HG02763 (cell line): ENCODE results near the gene YAE1.

Experiments used
- ATAC-seq: cut with Tn5 transposase; IDR thresholded peaks from one replicate; pipeline ENCODE4 v1.9.1; 2021; ENCODE audit warnings: mild to moderate bottlenecking, moderate library complexity; ENCODE audit not compliant: unreplicated experiment

Gene YAE1

DNA sequence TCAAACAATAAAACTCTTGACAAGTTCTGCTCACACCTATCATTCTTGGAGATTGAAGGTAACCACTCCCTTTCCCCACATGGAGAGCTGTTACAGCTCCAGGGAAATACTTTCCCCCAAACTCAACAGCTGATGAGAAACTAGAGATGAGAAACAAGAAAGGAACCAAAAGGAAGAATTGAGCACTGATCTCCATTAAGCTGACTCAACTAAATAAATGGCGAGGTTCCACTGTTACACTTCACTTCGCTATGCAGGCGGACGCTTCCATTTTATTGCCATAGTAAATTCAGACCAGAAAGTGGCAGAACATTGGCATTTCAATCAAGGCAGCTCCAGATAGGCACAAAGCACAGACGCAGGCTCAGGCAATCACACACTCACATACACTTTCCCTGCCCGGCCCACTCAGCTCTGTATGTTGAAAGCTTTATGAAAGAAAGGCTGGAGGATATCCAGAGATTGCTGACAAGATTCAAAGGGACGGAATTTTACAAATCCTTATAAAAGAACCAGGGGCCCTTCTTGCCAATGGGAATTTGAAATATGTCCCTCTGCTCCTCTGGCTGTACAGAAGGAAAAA, 11.5 kb upstream of the YAE1 start:
- ATAC-seq: no peak

DNA sequence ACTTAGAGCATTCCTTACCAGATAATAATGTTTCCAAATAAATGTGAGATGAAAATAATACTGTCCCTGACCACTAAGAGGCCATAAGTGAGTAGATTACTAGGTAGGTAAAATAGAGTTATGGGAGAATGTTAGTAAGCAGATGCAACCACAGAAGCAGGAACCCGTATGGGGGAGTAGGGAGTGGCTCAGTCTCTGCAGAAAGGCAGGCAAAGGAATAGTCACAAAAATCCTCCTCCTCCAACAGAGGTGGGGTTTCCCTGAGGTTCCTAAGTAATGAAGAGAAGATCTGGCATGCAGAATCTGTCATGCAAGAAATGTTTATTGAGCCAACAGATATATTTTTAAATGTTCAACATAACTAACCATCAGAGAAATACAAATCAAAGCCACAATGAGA, 9.0 kb upstream of the YAE1 start:
- ATAC-seq: no peak

DNA sequence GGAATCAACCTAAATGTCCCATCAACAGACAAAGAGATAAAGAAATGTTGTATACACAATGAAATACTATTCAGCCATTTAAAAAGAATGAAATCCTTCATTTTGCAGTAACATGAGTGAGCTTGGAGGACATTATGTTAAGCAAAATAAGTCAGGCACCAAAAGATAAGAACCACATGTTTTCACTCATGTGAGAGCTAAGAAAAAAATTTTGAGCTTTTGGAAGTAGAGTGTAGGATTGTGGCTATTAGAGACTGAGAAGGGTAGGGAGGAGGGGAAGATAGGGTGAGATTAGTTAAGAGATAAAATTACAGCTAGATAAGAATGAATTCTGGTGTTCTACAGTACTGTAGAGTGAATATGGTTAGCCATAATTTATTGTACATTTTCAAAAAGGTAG, 8.3 kb upstream of the YAE1 start:
- ATAC-seq: no peak

DNA sequence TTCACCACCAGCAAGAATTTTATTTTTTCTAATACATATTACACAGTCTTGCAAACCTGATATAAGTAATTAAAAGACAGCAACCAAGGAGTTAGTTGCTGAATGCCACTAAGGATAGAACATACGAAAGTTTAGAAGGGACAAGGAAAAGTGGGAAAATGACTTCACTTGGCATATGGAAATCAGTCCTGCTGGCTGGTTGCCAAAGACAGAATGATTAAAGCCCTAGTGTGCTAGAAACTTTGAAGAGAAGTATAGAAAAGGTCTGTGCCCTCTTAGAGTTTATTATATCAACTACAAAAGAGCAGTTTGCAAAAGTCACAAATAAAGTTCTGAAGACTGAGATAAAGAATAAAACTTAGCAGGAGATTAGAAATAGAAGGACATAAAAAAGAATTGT, 5.8 kb upstream of the YAE1 start:
- no peak for ATAC-seq

DNA sequence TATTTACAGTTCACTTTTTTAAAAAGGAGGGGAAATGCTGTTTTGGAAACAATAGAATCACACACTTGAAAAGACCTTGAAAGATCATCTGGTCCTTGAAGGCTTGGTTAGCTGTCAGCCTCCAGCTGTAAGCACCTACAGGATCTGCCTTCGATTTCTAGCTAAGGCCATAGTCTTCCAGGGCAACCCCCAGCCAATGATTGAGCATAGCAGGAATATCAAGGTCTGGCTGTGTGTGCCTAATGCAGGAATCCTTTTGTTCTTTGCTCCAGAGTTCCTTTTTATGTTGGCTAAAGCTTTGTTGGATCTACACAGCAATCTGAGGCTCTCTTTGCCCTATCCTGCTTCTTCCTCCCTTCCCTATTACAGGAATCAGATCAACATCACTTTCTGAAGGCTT, 5.2 kb upstream of the YAE1 start:
- ATAC-seq: no peak

GRCh38 chr7:39565538-39565937, 666 bp upstream of the YAE1 start:
- no peak for ATAC-seq

DNA sequence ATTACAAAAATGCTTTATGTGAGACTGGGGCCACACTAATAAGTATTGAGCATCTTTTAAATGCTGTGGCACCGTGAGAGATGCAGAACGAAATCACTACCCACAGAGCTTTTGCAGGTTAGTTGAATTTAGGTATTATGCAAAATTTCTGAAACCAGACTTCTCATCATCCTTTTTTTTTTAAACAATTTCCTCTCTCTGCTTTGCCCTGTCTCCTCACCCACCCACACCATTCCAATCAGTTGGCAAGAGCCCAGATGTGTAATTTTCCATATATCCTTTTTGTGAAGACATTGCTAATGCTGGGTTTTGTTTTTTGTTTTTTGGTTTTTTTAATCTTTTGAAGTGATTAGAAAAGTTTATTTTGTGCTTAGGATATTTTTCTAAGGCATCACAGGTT, 1.1 kb downstream of the YAE1 start:
- ATAC-seq: no peak

DNA sequence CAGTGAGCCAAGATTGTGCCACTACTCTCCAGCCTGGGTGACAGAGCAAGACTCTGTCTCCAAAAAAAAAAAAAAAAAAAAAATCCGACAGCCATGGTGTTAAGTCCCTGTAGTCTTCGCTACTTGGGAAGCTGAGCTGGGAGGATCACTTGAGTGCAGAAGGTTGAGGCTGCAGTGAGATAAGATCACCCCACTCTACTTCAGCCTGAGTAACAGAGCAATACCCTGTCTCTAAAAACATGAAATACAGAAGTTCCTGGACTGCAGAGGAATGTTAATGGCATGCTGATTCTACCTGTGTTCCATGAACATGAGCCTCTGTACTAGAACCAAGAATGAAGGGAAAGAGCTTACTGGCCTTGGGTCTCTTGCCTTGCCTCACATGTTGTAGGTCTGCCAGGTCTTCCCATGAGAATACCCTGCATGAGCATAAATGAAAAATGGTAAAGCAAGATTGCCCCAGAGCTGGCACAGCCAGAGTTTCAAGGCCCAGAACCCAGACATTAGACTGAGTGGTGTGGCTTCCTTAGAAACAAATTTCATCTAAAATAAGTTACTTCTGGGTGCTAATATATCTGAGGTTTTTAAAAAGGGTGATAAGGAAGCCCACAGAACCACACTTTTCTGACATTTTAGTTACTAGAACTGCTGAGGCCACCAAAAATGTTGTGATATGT, 8.6 kb downstream of the YAE1 start:
- ATAC-seq: no peak

DNA sequence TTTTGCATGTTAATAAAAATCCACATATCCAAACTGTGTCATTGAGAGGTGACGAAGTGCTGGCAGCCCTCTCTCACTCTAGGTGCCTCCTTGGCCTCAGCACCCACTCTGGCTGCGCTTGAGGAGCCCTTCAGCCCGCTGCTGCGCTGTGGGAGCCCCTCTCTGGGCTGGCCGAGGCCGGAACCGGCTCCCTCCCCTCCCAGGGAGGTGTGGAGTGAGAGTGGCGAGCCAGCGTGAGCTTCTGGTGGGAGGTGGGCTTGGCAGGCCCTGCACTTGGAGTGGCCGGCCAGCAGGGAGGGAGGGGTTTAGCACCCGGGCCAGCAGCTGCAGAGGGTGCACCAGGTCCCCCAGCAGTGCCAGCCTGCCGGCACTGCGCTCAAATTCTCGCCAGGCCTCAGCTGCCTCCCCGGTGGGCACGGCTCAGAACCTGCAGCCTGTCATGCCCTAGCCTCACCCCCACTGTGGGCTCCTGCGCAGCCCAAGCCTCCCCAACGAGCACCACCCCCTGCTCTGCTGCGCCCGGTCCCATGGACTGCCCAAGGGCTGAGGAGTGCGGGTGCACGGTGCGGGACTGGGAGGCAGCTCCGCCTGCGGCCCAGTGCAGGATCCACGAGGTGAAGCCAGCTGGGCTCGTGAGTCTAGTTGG, 11.1 kb downstream of the YAE1 start:
- ATAC-seq: no peak

DNA sequence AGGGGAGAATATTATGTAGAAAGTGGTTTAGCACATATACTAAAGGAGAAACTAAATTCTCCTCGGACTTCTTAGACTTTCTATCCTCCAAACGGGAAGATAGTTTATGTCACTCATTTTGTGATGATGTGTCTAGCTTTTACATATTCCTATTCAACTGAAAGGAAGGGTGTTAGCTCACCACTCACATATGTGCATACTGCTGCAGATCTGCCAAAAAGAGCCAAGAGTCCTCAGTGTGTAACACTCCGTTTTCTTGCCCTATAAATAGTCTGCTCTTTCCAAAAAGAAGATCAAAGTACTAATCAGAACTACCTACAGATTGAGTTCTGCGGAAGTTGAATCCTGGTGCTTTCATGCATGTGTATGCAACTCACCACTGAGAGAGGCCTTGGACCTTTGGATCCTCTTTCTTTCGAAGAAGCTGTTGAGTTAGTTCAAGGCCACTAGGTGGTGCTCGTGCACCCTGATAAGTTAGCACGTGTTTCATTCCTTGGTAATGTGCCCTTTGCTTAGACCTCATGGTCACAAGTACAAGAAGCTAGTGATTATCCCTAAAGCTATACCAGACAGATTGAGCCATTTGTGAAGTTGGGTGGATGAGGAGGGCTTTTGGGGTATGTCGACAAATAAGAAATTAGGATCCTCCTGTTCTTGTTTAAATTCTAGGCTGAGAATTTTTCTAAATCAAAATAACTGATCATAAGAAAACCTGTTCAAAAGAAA, 14.1 kb downstream of the YAE1 start:
- peak; percentile 91 for ATAC-seq

DNA sequence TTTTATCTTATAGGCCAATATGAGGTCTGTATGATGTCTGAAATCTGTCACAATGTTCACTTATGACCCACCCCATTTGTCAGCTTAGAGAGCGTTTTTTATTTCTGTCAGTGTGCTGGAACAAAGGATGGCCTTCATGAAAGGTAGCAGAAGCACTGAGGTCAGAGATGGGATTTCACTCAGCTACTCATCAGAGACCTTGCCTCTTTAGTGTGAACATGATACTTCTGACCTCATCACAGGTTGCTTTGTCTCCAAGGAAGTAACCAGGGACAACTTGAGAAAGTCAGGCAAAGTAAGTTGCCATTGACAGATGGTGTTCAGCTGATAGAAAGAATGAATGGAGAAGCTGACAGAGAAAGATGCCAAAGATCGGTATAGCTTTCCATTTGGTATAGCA, 16.3 kb downstream of the YAE1 start:
- ATAC-seq: no peak

DNA sequence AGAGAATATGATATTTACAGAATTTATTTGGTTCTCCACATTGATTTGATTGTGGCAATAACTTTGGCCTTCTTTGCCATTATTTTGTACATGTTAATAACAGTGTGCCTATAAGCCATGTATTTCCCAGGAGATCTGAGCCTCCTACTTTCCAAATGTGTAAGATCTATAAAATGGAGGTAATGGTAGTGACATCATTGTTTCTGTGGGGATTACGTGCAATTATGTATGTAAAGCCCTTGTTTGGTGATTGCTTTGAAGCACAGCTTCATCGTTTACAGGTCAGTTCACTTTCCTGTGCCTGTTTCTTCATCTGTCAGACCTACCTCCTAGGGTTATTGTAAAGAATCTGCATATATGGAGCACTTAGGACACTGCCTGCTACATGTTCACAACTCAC, 17.3 kb downstream of the YAE1 start:
- no peak for ATAC-seq

DNA sequence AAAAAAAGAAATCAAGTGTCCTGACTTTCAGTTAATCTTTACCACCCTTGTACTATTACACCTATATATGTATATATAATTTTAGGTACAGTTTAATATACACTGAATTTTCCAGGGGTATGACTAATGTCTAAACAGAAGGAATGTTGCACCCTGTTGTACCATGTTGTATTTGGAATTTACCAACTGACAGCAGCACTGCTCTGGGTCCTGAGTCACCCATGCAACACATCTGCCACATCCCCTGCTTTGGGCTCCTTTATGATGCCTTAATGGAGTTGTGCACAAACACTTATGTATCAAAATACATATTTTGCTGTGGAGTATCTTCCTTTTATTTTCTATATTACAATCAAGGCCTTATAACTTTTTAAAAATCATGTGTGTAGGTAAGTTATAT, 21.2 kb downstream of the YAE1 start:
- ATAC-seq: no peak

GRCh38 chr7:39588416-39588815, 22.2 kb downstream of the YAE1 start:
- no peak for ATAC-seq

DNA sequence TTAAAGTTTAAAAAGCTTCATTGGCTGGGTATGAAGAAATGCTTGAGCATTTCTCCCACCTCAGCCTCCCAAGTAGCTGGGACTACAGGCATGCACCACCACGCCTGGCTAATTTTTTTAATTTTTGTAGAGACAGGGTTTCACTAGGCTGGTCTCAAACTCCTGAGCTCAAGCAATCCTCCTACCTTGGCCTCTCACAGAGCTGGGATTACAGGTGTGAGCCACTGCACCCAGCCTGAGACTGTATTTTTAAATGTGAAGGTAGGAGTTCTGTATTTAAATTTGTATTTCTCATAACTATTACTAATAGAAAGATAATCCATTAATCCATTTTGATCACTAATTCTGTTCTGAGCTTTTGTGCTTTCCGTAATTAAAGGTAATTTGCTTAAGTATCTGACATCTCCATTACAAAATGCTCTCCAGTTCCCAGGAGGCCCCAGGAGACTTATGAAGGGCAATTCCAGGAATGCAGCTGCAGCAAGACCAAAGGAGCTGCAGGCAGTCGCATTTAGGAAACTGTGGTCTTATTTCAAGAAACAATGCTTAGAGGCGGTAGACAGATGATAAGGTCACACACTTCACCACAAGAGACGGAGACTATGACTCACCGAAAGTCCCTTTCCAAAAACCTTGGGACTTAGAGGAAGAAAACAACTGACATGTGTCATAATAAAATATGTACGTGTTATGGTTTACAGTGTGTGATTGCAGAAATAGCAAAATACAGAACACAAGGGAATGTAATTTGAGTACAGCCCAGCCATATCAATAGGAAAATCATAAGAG, 23.3 kb downstream of the YAE1 start:
- ATAC-seq: peak; percentile 86

DNA sequence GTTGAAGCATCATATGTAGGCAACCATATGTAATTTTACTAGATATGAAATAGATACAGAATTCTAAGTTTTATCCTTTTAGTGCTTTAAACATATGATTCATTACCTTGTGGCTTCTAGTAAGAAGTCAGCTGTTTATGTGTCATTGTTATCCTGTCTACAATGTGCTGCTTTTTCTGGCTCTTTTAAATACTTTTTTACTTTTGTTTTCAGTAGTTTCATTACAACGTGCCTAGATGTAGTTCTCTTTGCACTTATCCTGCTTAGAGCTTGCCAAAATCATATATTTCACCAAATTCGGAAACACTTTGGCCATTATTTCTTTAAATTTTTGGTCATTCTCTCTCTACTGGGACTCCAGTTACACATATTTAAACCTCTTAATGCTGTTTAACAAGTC, 26.4 kb downstream of the YAE1 start:
- ATAC-seq: no peak

DNA sequence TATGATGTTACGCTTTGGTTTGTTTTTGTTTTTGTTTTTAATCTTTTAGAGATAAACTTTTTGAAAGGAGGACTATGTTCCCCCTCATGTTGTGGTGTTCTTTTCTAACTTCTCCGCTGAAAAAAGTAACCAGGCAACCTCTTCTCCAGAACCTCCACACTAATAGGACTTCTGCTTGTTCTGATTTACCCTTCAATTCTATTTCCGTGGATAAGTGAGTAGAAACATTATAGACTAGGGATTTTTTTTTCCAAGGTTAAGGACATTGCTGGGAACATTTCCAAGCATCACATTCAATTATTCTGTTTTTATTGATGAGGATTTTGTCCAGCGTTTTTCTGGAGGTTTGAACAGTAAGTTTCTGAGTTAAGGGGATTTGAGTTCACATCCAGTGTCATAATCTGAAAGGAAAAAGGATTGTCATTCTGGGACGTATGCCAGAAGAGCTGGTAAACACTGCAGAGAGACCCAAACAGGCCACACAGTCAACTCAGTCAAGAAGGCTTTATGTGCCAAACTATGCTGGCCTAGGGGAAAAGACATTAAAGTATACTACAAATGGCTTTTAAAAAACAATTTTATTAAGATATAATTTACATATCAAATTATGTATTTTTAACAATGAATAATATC, 28.9 kb downstream of the YAE1 start:
- ATAC-seq: no peak

- no peak for ATAC-seq
Measured at GRCh38 chr7:39602351-39602750, 36.1 kb downstream of the YAE1 start.

- ATAC-seq: no peak
Measured at GRCh38 chr7:39603924-39604323, 37.7 kb downstream of the YAE1 start.

GRCh38 chr7:39605087-39605486, 38.9 kb downstream of the YAE1 start:
- ATAC-seq: no peak

DNA sequence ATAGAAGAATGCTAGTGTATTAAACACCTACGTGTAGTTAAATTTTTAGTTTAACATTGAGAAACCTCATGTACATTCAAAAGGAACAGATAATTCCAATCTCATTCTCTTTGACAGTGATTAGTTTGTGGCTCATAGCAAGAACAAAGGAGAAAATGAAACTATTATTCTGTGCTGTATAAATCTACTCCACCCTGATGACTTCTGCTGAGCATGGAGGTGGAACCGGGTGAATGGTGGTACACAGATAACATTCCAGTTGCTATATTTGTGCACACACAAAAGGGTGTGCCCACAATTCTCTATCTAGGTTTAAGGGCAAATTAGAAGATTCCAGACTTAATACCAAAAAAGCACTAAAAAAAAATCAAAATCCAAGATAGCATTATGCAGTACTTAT, 40.1 kb downstream of the YAE1 start:
- ATAC-seq: no peak
